Epithelial cell of umbilical artery (primary cell): Measurements from ENCODE around the gene BTBD6. TPM values are rescaled to one million over a fixed set of nuclear protein-coding genes. Genes with fewer than 3 reads are reported as not detected.

Experiments
- total RNA-seq: library from RNA; depleted of rRNA; stranded (reverse); fragments of >200 nt; gene quantifications from 2 replicates; pipeline ENCODE4 v1.2.3, GENCODE V29; 2014

BTBD6 gene
- 54.7 and 61.1 TPM in 2 replicates for total RNA-seq

DNA sequence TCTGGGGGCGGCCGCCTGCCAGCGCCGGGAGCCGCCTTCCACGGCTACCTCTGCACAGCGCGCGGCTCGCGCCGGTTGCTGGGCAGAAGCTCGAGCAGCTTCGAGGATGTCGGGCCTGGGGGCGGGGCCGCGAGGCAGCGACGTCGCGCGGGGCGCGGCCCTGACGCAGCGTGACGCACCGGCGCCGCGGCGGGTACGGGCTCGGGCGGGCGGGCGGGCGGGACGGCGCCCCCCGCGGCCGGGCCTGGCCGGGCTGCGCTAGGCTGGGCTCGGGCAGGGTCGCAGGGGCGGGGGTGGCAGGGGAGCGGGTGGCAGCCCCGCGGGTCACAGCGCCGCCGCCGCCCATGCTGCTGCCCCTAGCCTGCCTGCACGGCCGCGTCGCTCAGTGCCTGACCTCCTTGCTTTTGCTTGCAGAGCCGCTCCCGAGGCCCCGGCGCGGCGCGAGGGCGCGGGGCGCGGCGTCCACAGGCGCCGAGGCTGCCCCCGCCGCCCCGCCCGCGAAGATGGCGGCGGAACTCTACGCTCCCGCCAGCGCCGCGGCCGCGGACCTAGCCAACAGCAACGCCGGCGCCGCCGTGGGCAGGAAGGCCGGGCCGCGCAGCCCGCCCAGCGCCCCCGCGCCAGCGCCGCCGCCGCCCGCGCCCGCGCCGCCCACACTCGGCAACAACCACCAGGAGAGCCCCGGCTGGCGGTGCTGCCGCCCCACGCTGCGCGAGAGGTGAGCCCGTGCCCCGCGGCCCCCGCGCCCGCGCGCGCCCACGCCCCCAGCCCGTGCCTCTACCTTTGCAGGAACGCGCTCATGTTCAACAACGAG, at the start of gene BTBD6:
BTBD6 (plus strand) TSS at position 166 of the 814 bp plus-strand sequence; CDS start at position 345, 179 bp downstream.

Other genes starting within 250 kb of the BTBD6 start
- 49.7 and 51.0 TPM in 2 replicates for gene CDCA4, start 227.4 kb upstream of the BTBD6 start, total RNA-seq
- not detected in 2 replicates for gene GPR132, start 183.1 kb upstream of the BTBD6 start, total RNA-seq
- gene JAG2, start 79.8 kb upstream of the BTBD6 start, total RNA-seq: 23.9 and 41.9 TPM in 2 replicates
- gene NUDT14, start 67.2 kb upstream of the BTBD6 start, total RNA-seq: 27.7 and 47.1 TPM in 2 replicates
- 32.7 and 33.5 TPM in 2 replicates for gene BRF1, start 52.5 kb downstream of the BTBD6 start, total RNA-seq
- gene PACS2, start 66.2 kb downstream of the BTBD6 start, total RNA-seq: 33.4 and 36.7 TPM in 2 replicates
- 0.15 TPM in 1 of 2 replicates, not detected in the other for gene TEX22, start 150.0 kb downstream of the BTBD6 start, total RNA-seq
- 36.0 and 37.0 TPM in 2 replicates for gene MTA1, start 171.3 kb downstream of the BTBD6 start, total RNA-seq
- gene CRIP2, start 226.3 kb downstream of the BTBD6 start, total RNA-seq: 151 and 234 TPM in 2 replicates
- gene CRIP1, start 238.4 kb downstream of the BTBD6 start, total RNA-seq: 0.32 and 2.4 TPM in 2 replicates
- 19.1 and 19.5 TPM in 2 replicates for gene TEDC1, start 242.7 kb downstream of the BTBD6 start, total RNA-seq